MM.1S (cell line): ENCODE data around the gene KIAA0825.

Experiments
- CTCF ChIP-seq: fragments of 300-600 bp; sonication (generic); IDR thresholded peaks from 2 replicates; pipeline ENCODE4 v1.5.1; 2016; ENCODE audit warnings: antibody characterized with exemption, low read length, mixed read lengths
- EZH2 ChIP-seq: fragments of 300-600 bp; sonication (generic); optimal IDR thresholded peaks from 2 replicates; pipeline ENCODE3; 2017; ENCODE audit warnings: low read depth, mild to moderate bottlenecking, antibody characterized with exemption, low read length, mixed read lengths
- EZH2phosphoT487 ChIP-seq: fragments of 300-600 bp; sonication (generic); IDR thresholded peaks from 2 replicates; pipeline ENCODE4 v1.6.1; 2018; ENCODE audit warnings: antibody characterized with exemption, low read length

GRCh38 chr5:94174748-94175411 lies 443.5 kb downstream of the KIAA0825 start:
- TF ChIP-seq EZH2 (no peak), CTCF (no peak), EZH2phosphoT487 (no peak)
